Cardiac muscle cell (in vitro differentiated cells and primary cell): ENCODE measurements around the gene CBX2. TPM values are rescaled to one million over a fixed set of nuclear protein-coding genes. Genes with fewer than 3 reads are reported as not detected.

Source experiments
- DNase-seq, 2 donors: peaks; one replicate each; pipeline versions ENCODE4 v3.0.0 to v3.0.0-alpha.2; 2010 to 2017; ENCODE audit warnings: low read depth in 1 of 2, low spot score in 1 of 2
- H3K27ac ChIP-seq: fragments of 200-600 bp; sonication (generic); 2 replicates; pipeline ENCODE4 v1.5.1; 2016
- H3K27me3 ChIP-seq: fragments of 200-600 bp; sonication (generic); 2 replicates; pipeline ENCODE4 v1.6.0; 2016; ENCODE audit warnings: control low read depth
- H3K36me3 ChIP-seq: fragments of 200-600 bp; sonication (generic); 2 replicates; pipeline ENCODE4 v1.5.1; 2016; ENCODE audit warnings: control low read depth
- H3K4me1 ChIP-seq: fragments of 200-600 bp; sonication (generic); 2 replicates; pipeline ENCODE4 v1.8.1; 2017; ENCODE audit warnings: low read depth, mild to moderate bottlenecking, mixed run types
- H3K4me3 ChIP-seq: fragments of 200-600 bp; sonication (generic); 2 replicates; pipeline ENCODE4 v1.5.1; 2016; ENCODE audit warnings: mild to moderate bottlenecking
- H3K9me3 ChIP-seq: fragments of 200-600 bp; sonication (generic); 2 replicates; pipeline ENCODE4 v1.5.1; 2017; ENCODE audit warnings: low read depth, mild to moderate bottlenecking, control low read depth
- polyA plus RNA-seq: library from polyadenylated mRNA; unstranded; fragments of >200 nt; fragmentation: Nextera tagmentation; extraction: Ambion mirVana; gene quantifications from 2 replicates; pipeline ENCODE4 v1.2.1, GENCODE V29; 2016
- total RNA-seq: library from RNA; depleted of rRNA; stranded (reverse); fragments of >200 nt; gene quantifications from 2 replicates; pipeline ENCODE4 v1.2.3, GENCODE V29; 2016
- TF ChIP-seq, protein P1 (sequence below): IDR thresholded peaks from 2 replicates; pipeline ENCODE4 v1.5.1; 2012; ENCODE audit warnings: low read depth, mild to moderate bottlenecking, low read length

CBX2 gene
- total and polyA plus RNA-seq, 2 experiments from 2014 or later, result 25.8 to 51.1 TPM

DNA sequence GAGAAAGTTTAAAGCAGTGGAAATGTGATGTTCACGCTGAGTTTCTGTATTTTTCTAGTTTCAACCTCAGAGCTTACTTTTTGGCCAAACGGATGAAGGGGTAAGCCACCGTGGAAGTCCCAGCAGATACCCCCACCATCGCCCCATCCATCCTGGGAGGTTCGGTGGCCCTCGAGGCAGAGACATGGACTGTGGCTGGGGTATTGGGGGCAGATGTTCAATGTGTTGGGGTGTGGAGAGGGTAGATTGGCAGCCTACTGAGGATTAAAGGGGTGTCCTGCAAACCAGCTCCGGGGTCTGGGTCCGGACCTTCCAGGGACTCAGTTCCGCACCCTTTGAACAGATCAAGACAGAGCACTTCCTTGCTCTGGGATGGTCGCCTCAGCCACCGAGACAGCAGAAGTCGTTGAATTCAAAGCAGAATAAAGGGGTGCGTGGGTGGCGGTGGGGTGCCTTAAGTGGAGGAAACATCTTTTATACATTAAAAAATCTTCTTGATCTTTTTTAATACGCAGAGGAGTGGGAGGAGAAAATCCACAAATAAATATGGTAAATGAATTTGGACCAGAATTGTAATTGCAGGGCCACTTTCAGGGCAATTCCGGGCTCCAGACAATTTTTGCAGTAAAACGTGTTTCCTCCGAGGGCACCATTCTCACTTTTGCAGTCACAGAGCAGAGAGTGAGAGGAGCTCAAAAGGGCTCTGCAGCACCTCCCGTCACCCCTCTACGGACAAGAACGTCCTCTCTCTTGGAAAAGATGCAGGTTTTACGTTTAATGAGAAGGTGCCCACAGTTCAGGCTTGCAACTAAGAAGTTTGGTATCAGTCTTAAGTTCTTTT, 27.1 kb downstream of the CBX2 start:
- Histone ChIP-seq H3K27ac (no peak overlapping the region), H3K9me3 (no peaks in the 10 kb centered on the region), H3K4me3 (no peak overlapping the region), H3K36me3 (no peaks in the 10 kb centered on the region), H3K27me3 (peaks cover 96% of the 10 kb centered on the region), H3K4me1 (peaks cover 6% of the 10 kb centered on the region)
- no peak for DNase-seq
- TF ChIP-seq, protein P1, sequence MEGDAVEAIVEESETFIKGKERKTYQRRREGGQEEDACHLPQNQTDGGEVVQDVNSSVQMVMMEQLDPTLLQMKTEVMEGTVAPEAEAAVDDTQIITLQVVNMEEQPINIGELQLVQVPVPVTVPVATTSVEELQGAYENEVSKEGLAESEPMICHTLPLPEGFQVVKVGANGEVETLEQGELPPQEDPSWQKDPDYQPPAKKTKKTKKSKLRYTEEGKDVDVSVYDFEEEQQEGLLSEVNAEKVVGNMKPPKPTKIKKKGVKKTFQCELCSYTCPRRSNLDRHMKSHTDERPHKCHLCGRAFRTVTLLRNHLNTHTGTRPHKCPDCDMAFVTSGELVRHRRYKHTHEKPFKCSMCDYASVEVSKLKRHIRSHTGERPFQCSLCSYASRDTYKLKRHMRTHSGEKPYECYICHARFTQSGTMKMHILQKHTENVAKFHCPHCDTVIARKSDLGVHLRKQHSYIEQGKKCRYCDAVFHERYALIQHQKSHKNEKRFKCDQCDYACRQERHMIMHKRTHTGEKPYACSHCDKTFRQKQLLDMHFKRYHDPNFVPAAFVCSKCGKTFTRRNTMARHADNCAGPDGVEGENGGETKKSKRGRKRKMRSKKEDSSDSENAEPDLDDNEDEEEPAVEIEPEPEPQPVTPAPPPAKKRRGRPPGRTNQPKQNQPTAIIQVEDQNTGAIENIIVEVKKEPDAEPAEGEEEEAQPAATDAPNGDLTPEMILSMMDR, result no peak

DNA sequence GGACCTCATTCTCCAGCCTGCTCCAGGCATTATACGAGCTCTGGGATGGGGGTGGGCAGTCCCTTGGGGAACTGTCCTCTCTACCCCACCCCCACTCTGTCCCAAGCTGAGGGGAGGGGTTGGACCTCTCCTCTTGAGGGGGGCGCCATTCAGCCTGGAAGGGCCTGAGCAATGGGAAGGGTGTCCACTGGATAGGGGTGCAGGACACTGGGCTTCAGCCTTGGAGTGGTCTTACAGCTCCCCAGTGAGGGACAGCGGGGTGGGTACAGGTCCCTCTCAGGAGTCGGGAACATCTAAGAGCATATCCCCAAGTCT, 28.5 kb downstream of the CBX2 start:
- Histone ChIP-seq H3K9me3 (no peaks in the 10 kb centered on the region), H3K27ac (no peak overlapping the region), H3K4me3 (no peak overlapping the region), H3K4me1 (peaks cover 6% of the 10 kb centered on the region), H3K36me3 (no peaks in the 10 kb centered on the region), H3K27me3 (peaks cover 87% of the 10 kb centered on the region)
- TF ChIP-seq, protein P1, result no peak
- no peak for DNase-seq

DNA sequence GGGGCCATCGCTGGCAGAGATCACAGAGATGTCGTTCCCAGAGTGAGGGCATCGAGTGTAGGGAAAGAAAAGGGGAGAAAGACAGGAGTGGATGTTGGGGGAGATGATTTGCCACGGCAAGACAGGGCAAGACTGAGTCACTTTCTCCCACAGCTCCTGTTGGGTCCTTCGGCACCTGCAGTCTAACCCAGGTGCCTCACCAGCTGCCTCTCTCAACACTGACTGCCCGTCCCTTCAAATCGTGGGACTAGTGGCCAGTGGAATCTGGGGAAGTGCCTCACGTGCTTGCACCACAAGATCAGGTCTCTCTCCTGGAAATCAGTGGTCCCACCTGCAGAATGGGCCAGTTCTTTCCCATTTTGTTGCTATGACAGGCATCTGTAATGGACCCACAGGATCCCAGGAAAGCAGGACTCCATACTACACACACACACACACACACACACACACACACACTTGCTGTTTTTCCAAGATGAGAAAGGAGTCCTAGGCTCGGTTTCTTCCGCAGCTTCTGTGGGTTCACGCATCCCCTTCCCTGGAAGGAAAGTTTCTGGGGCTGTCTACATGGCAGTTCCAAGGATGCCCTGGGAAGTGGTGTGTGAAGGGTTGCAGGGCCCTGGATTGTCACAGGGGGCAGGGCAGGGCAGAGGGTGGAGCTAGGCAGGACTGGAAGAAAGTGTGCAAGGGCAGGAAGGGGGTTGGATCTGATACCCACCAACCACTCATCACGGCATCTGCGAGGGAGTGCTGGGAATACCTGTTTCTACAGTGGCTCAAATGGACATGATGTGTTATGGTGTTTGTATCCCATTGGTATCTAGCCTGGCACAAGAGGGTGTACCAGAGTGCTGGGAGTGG, 29.1 kb downstream of the CBX2 start:
- DNase-seq, result no peak
- peaks cover 87% of the 10 kb centered on the region for H3K27me3 ChIP-seq
- no peak overlapping the region for H3K4me3 ChIP-seq
- no peaks in the 10 kb centered on the region for H3K36me3 ChIP-seq
- no peaks in the 10 kb centered on the region for H3K9me3 ChIP-seq
- peaks cover 12% of the 10 kb centered on the region for H3K4me1 ChIP-seq
- no peak overlapping the region for H3K27ac ChIP-seq
- TF ChIP-seq, protein P1, result no peak

DNA sequence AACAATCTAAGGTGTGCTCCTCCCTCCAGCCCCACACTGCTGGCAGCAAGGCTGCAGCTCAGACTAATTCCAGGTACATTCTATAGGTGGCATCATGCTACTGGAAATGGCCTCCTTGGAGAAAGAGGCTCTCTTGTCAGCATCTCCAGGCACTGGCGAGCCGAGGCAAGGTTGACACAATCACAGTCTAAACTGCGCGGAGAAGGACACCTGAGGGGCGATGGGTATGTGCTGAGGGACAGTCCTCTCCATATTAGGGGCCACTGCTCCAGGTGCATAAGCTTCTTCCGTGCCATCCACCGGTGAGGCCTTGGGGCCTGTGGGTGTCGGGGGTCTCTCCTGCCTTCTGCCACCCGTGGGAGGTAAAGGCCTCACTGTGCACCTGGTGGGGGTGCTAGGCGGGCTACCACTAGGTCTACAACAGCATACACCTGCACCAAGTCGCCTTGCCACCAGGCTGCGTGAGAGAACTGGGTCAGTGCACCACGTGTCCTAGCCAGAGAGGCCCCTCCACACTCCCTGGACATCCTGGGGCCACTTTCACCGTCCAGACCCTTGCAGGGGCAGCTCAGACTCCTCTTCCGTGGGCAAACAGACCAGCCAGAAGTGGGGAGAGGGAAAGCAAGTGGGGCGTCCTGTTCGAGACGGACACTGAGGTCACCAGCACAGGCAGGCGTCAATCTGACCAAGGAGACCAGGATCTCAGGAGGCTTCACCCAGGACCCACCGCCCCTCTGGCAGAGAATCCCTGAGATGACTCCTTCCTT, 31.0 kb downstream of the CBX2 start:
- peak in 1 of 2 donors; percentile 60 for DNase-seq
- Histone ChIP-seq H3K9me3 (no peaks in the 10 kb centered on the region), H3K27me3 (peaks cover 82% of the 10 kb centered on the region), H3K36me3 (no peaks in the 10 kb centered on the region), H3K4me3 (no peak overlapping the region), H3K4me1 (peaks cover 23% of the 10 kb centered on the region), H3K27ac (peak overlapping the region; percentile 88)
- TF ChIP-seq, protein P1, result no peak

GRCh38 chr17:79809530-79810129, 31.7 kb downstream of the CBX2 start:
- no peaks in the 10 kb centered on the region for H3K36me3 ChIP-seq
- peak overlapping the region; percentile 28 for H3K4me3 ChIP-seq
- no peak for DNase-seq
- TF ChIP-seq, protein P1, result no peak
- peak overlapping the region; percentile 88 for H3K27ac ChIP-seq
- H3K27me3 ChIP-seq, result peaks cover 82% of the 10 kb centered on the region
- H3K9me3 ChIP-seq, result no peaks in the 10 kb centered on the region
- H3K4me1 ChIP-seq, result peaks cover 24% of the 10 kb centered on the region
